ENCODE data around the gene POLR1E. TPM values are rescaled to one million over a fixed set of nuclear protein-coding genes. Genes with fewer than 3 reads are reported as not detected.

POLR1E gene
- total and polyA plus RNA-seq, 8 donors = 5.5 to 26.4 (median 18.6) TPM

- intact Hi-C loops (cut with DNase I; ENCODE audit: low total_unique reads) = no loop called here
- peak in 1 of 2 donors; percentile 20 for DNase-seq
- 85 to 94% (median 88%) methylated on average over 3 of the region's 3 CpGs for WGBS, 5 donors
- Histone ChIP-seq H3K4me1 (no peaks in the 10 kb centered on the region), H3K9me3 (no peaks in the 10 kb centered on the region), H3K4me3 (no peak overlapping the region), H3K36me3 (peaks cover 45 to 88% (median 84%) of the 10 kb centered on the region in 4 donors), H3K27me3 (no peaks in the 10 kb centered on the region), H3K27ac (peak overlapping the region in 1 of 5 donors; percentile 20)
- no peak for TF ChIP-seq CTCF (IDR thresholded peaks at IDR 0.05)
- no peak for TF ChIP-seq POLR2AphosphoS5 (IDR thresholded peaks at IDR 0.05)
- no peak for TF ChIP-seq POLR2A (IDR thresholded peaks at IDR 0.05)
- no peak for TF ChIP-seq EP300 (IDR thresholded peaks at IDR 0.05)
Observed at GRCh38 chr9:37503736-37504135, 18.0 kb downstream of the POLR1E start.

- TF ChIP-seq POLR2AphosphoS5 (IDR thresholded peaks at IDR 0.05) = no peak
- no peak for TF ChIP-seq CTCF (IDR thresholded peaks at IDR 0.05)
- TF ChIP-seq EP300 (IDR thresholded peaks at IDR 0.05) = no peak
- TF ChIP-seq POLR2A (IDR thresholded peaks at IDR 0.05) = no peak
- no peaks in the 10 kb centered on the region for H3K4me1 ChIP-seq
- peaks cover 44 to 80% (median 76%) of the 10 kb centered on the region in 4 donors for H3K36me3 ChIP-seq
- no peak overlapping the region for H3K4me3 ChIP-seq
- H3K27me3 ChIP-seq = no peaks in the 10 kb centered on the region
- WGBS, 5 donors = 85 to 96% (median 94%) methylated on average over 4 to 5 of the region's 5 CpGs
- no peaks in the 10 kb centered on the region for H3K9me3 ChIP-seq
- intact Hi-C loops (cut with DNase I; ENCODE audit: low total_unique reads) = no loop called here
- DNase-seq = no peak
- peak overlapping the region in 1 of 5 donors; percentile 26 for H3K27ac ChIP-seq
Observed at GRCh38 chr9:37504605-37505004, 18.9 kb downstream of the POLR1E start.

- Histone ChIP-seq H3K27ac (no peak overlapping the region), H3K4me3 (no peak overlapping the region), H3K27me3 (no peaks in the 10 kb centered on the region), H3K4me1 (no peaks in the 10 kb centered on the region), H3K36me3 (peaks cover 23 to 66% (median 58%) of the 10 kb centered on the region in 4 donors), H3K9me3 (no peaks in the 10 kb centered on the region)
- no peak for DNase-seq
- TF ChIP-seq POLR2AphosphoS5 (IDR thresholded peaks at IDR 0.05) = no peak
- intact Hi-C loops (cut with DNase I; ENCODE audit: low total_unique reads) = no loop called here
- WGBS, 5 donors = 93 to 98% (median 94%) methylated on average over 9 to 11 of the region's 11 CpGs
Observed at GRCh38 chr9:37507566-37508134, 21.9 kb downstream of the POLR1E start.

- intact Hi-C loops (cut with DNase I; ENCODE audit: low total_unique reads) = no loop called here
- no peak for DNase-seq
- no peaks in the 10 kb centered on the region for H3K9me3 ChIP-seq
- no peak overlapping the region for H3K27ac ChIP-seq
- H3K27me3 ChIP-seq = no peaks in the 10 kb centered on the region
- no peak for TF ChIP-seq CTCF (IDR thresholded peaks at IDR 0.05)
- TF ChIP-seq POLR2A (IDR thresholded peaks at IDR 0.05) = no peak
- TF ChIP-seq POLR2AphosphoS5 (IDR thresholded peaks at IDR 0.05) = no peak
- TF ChIP-seq EP300 (IDR thresholded peaks at IDR 0.05) = no peak
- no peaks in the 10 kb centered on the region for H3K4me1 ChIP-seq
- H3K4me3 ChIP-seq = no peak overlapping the region
- WGBS, 5 donors = 78 to 97% (median 93%) methylated on average over 5 of the region's 5 CpGs
- peaks cover 17 to 60% (median 56%) of the 10 kb centered on the region in 4 donors for H3K36me3 ChIP-seq
Observed at GRCh38 chr9:37508135-37508833, 22.5 kb downstream of the POLR1E start.

- no peak overlapping the region for H3K27ac ChIP-seq
- no peaks in the 10 kb centered on the region for H3K4me1 ChIP-seq
- WGBS, 5 donors = 87 to 92% (median 88%) methylated on average over 3 of the region's 3 CpGs
- intact Hi-C loops (cut with DNase I; ENCODE audit: low total_unique reads) = no loop called here
- H3K4me3 ChIP-seq = no peak overlapping the region
- no peak for DNase-seq
- H3K27me3 ChIP-seq = no peaks in the 10 kb centered on the region
- TF ChIP-seq CTCF (IDR thresholded peaks at IDR 0.05) (no peak), EP300 (IDR thresholded peaks at IDR 0.05) (no peak), POLR2AphosphoS5 (IDR thresholded peaks at IDR 0.05) (no peak), POLR2A (IDR thresholded peaks at IDR 0.05) (no peak)
- H3K36me3 ChIP-seq = peaks cover 14 to 56% (median 50%) of the 10 kb centered on the region in 4 donors
- H3K9me3 ChIP-seq = no peaks in the 10 kb centered on the region
Observed at GRCh38 chr9:37508834-37509206, 23.1 kb downstream of the POLR1E start.

Data from stomach (tissue), 9 donors.